ENCODE data around the gene RFC3.

- TF ChIP-seq EZH2 (IDR thresholded peaks at IDR 0.05; ENCODE audit: low read length, missing control alignments) (no peak), CTCF (conservative IDR thresholded peaks at IDR 0.05 in 1 of 2, IDR thresholded peaks at IDR 0.05 in 1 of 2; ENCODE audit: low read depth in 1 of 2, low read length in 2 of 2) (no peak)
Observed at GRCh38 chr13:33876716-33877394, 58.9 kb downstream of the RFC3 start.

Measured in fibroblast of lung (primary cell).